HG03521 (cell line): ENCODE measurements around the gene RNF217.
"Not testable (repeated sequence)": the region's sequence is repeated elsewhere in the genome, so short reads cannot be mapped to it uniquely, and the experiment has no call there.

ENCODE experiments used
- ATAC-seq: cut with Tn5 transposase; IDR thresholded peaks from one replicate; pipeline ENCODE4 v1.9.1; 2021; ENCODE audit warnings: mild to moderate bottlenecking, moderate library complexity; ENCODE audit not compliant: unreplicated experiment

Gene RNF217

GRCh38 chr6:124961777-124962638 is at the start of gene RNF217:
RNF217 (plus strand) TSS chr6:124962437; CDS start chr6:124962545, 108 bp downstream.
- ATAC-seq: no peak

GRCh38 chr6:124913056-124913455 is 49.2 kb upstream of the RNF217 start:
- no peak for ATAC-seq

GRCh38 chr6:124917769-124918168 is 44.5 kb upstream of the RNF217 start:
- ATAC-seq: no peak

GRCh38 chr6:124919703-124920102 is 42.5 kb upstream of the RNF217 start:
- ATAC-seq: not testable (repeated sequence)

GRCh38 chr6:124924333-124924759 is 37.9 kb upstream of the RNF217 start:
- ATAC-seq: no peak

GRCh38 chr6:124926435-124926834 is 35.8 kb upstream of the RNF217 start:
- ATAC-seq: no peak

GRCh38 chr6:124927806-124928205 is 34.4 kb upstream of the RNF217 start:
- ATAC-seq: no peak

- no peak for ATAC-seq
Observed at GRCh38 chr6:124928851-124929250, 33.4 kb upstream of the RNF217 start.

GRCh38 chr6:124937645-124938044 is 24.6 kb upstream of the RNF217 start:
- no peak for ATAC-seq

- no peak for ATAC-seq
Observed at GRCh38 chr6:124941259-124941658, 21.0 kb upstream of the RNF217 start.

GRCh38 chr6:124943658-124944057 is 18.6 kb upstream of the RNF217 start:
- ATAC-seq: no peak

- ATAC-seq: no peak
Observed at GRCh38 chr6:124947971-124948451, 14.2 kb upstream of the RNF217 start.

- no peak for ATAC-seq
Observed at GRCh38 chr6:124949706-124950105, 12.5 kb upstream of the RNF217 start.

- ATAC-seq: no peak
Observed at GRCh38 chr6:124953808-124954207, 8.4 kb upstream of the RNF217 start.

GRCh38 chr6:124955108-124955856 is 7.0 kb upstream of the RNF217 start:
- no peak for ATAC-seq

GRCh38 chr6:124956018-124956417 is 6.2 kb upstream of the RNF217 start:
- ATAC-seq: no peak

- no peak for ATAC-seq
Observed at GRCh38 chr6:124958149-124958548, 4.1 kb upstream of the RNF217 start.

- ATAC-seq: no peak
Observed at GRCh38 chr6:124958759-124959354, 3.4 kb upstream of the RNF217 start.

GRCh38 chr6:124960757-124961463 is 1.3 kb upstream of the RNF217 start:
- no peak for ATAC-seq

GRCh38 chr6:124961464-124961776 is 817 bp upstream of the RNF217 start:
- ATAC-seq: no peak
